Neural cell (in vitro differentiated cells): ENCODE measurements around the gene GRAMD1B. TPM values are rescaled to one million over a fixed set of nuclear protein-coding genes. Genes with fewer than 3 reads are reported as not detected.

ENCODE experiments used
- H2AFZ ChIP-seq: fragments of 200-600, 300-800 bp; sonication (generic), shearing (Covaris generic); 2 replicates; pipeline ENCODE4 v1.6.0; 2014; ENCODE audit warnings: low read depth, mild to moderate bottlenecking, antibody characterized with exemption, low read length, moderate library complexity
- H3F3A ChIP-seq: fragments of 200-600 bp; shearing (Covaris generic); 2 replicates; pipeline ENCODE4 v1.6.1; 2016; ENCODE audit warnings: mild to moderate bottlenecking, moderate library complexity, mixed read lengths, antibody characterized with exemption, low read length; ENCODE audit not compliant: insufficient read depth, poor library complexity, severe bottlenecking
- H3K27ac ChIP-seq: fragments of 200-600, 300-800 bp; sonication (generic), shearing (Covaris generic); 2 replicates; pipeline ENCODE4 v1.5.1; 2014; ENCODE audit warnings: mild to moderate bottlenecking, low read length, moderate library complexity
- H3K27me3 ChIP-seq: fragments of 300-800, 200-600 bp; sonication (generic), shearing (Covaris generic); 2 replicates; pipeline ENCODE4 v1.6.0; 2014; ENCODE audit warnings: mild to moderate bottlenecking, low read depth, low read length, moderate library complexity; ENCODE audit not compliant: insufficient read depth
- H3K36me3 ChIP-seq: fragments of 300-800, 200-600 bp; sonication (generic), shearing (Covaris generic); 2 replicates; pipeline ENCODE4 v1.5.1; 2014; ENCODE audit warnings: mild to moderate bottlenecking, antibody characterized with exemption, low read length, moderate library complexity; ENCODE audit not compliant: insufficient read depth
- H3K4me2 ChIP-seq: fragments of 300-800, 200-600 bp; sonication (generic), shearing (Covaris generic); 2 replicates; pipeline ENCODE4 v1.6.0; 2014; ENCODE audit warnings: mild to moderate bottlenecking, low read length
- H3K4me3 ChIP-seq: fragments of 300-800, 200-600 bp; sonication (generic), shearing (Covaris generic); 2 replicates; pipeline ENCODE4 v1.5.1; 2014; ENCODE audit warnings: mild to moderate bottlenecking, low read length, moderate library complexity
- H3K79me2 ChIP-seq: fragments of 200-600 bp; shearing (Covaris generic); replicated peaks from 2 replicates; pipeline ENCODE4 v1.6.0; 2014; ENCODE audit warnings: mild to moderate bottlenecking, low read length, moderate library complexity; ENCODE audit not compliant: insufficient read depth
- H3K9ac ChIP-seq: fragments of 300-800, 200-600 bp; sonication (generic), shearing (Covaris generic); 2 replicates; pipeline ENCODE4 v1.6.1; 2016; ENCODE audit warnings: mild to moderate bottlenecking, low read length, mixed read lengths
- H3K9me2 ChIP-seq: fragments of 200-600 bp; shearing (Covaris generic); 2 replicates; pipeline ENCODE4 v1.6.1; 2016; ENCODE audit warnings: mild to moderate bottlenecking, low read length, mixed read lengths; ENCODE audit not compliant: insufficient read depth
- H3K9me3 ChIP-seq: fragments of 200-600, 300-800 bp; sonication (generic), shearing (Covaris generic); 2 replicates; pipeline ENCODE4 v1.6.1; 2016; ENCODE audit warnings: mild to moderate bottlenecking, mixed run types, low read length, moderate library complexity, mixed read lengths
- H4K20me1 ChIP-seq: fragments of 200-600 bp; shearing (Covaris generic); 2 replicates; pipeline ENCODE4 v1.6.1; 2016; ENCODE audit warnings: mild to moderate bottlenecking, mixed run types; ENCODE audit not compliant: insufficient read depth
- EP300 ChIP-seq: fragments of 450-650 bp; conservative IDR thresholded peaks from 2 replicates; pipeline ENCODE4 v1.6.1; 2014; ENCODE audit warnings: antibody characterized with exemption, mild to moderate bottlenecking, moderate library complexity; ENCODE audit not compliant: poor library complexity, severe bottlenecking
- EZH2 ChIP-seq: fragments of 200-600, 300-800 bp; shearing (Covaris generic), sonication (generic); IDR thresholded peaks from 2 replicates; pipeline ENCODE4 v1.6.1; 2014; ENCODE audit warnings: antibody characterized with exemption, low read length, borderline replicate concordance, mild to moderate bottlenecking; ENCODE audit not compliant: insufficient read depth, poor library complexity, severe bottlenecking
- MXI1 ChIP-seq: fragments of 450-650 bp; conservative IDR thresholded peaks from 2 replicates; pipeline ENCODE4 v1.6.1; 2014; ENCODE audit warnings: antibody characterized with exemption, mild to moderate bottlenecking; ENCODE audit not compliant: poor library complexity, severe bottlenecking
- POLR2AphosphoS5 ChIP-seq: IDR thresholded peaks from 2 replicates; pipeline ENCODE4 v1.6.1; 2012
- RAD21 ChIP-seq: fragments of 450-650 bp; conservative IDR thresholded peaks from 2 replicates; pipeline ENCODE4 v1.6.1; 2014; ENCODE audit warnings: antibody characterized with exemption, mild to moderate bottlenecking, moderate library complexity
- SMC3 ChIP-seq: fragments of 450-650 bp; conservative IDR thresholded peaks from 2 replicates; pipeline ENCODE4 v1.6.1; 2014; ENCODE audit warnings: antibody characterized with exemption, mild to moderate bottlenecking, moderate library complexity; ENCODE audit not compliant: poor library complexity
- TAF1 ChIP-seq: IDR thresholded peaks from 2 replicates; pipeline ENCODE4 v1.6.1; 2012; ENCODE audit warnings: low read depth
- polyA plus RNA-seq: library from polyadenylated mRNA; depleted of rRNA; stranded (reverse); fragments of >200 nt; gene quantifications from 2 replicates; pipeline ENCODE4 v1.2.3, GENCODE V29; 2014
- TF ChIP-seq, protein P1 (sequence below): fragments of 450-650 bp; IDR thresholded peaks from 2 replicates; pipeline ENCODE4 v1.5.1; 2014; ENCODE audit warnings: antibody characterized with exemption, mild to moderate bottlenecking, moderate library complexity; ENCODE audit not compliant: poor library complexity, severe bottlenecking
- TF ChIP-seq, protein P2 (sequence below): IDR thresholded peaks from 2 replicates; pipeline ENCODE4 v1.6.1; 2012; ENCODE audit warnings: borderline replicate concordance

The GRAMD1B gene
- polyA plus RNA-seq, 1 donor from 2014 or later = 1.5 TPM

DNA sequence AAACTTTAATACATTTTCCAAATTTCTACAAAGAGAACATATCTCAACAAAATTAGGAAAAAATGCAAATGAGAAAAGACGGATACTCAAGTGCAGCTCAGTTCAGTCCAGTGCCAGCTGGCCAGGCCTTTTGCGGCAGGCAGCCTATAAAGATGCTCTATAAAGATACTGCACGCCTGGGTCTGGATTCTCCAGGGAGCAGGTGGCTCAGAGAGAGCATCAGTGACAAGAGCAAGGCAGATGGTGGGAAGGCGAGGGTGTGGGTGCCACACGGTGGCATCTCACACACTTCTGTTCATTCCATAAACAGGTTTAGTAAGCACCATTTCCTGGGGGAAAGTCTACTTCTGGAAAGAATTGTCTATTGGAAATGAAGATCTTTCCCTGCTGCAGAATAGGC is 242.5 kb downstream of the GRAMD1B start:
- Histone ChIP-seq H3F3A (no peaks in the 10 kb centered on the region), H3K79me2 (no peaks in the 10 kb centered on the region), H2AFZ (no peak overlapping the region), H4K20me1 (no peaks in the 10 kb centered on the region), H3K27ac (no peak overlapping the region), H3K4me3 (no peak overlapping the region), H3K9me2 (no peaks in the 10 kb centered on the region), H3K4me2 (no peak overlapping the region), H3K27me3 (no peaks in the 10 kb centered on the region), H3K9ac (no peak overlapping the region), H3K9me3 (no peaks in the 10 kb centered on the region), H3K36me3 (no peaks in the 10 kb centered on the region)
- TF ChIP-seq EP300 (no peak), SMC3 (no peak), TAF1 (no peak), POLR2AphosphoS5 (no peak), RAD21 (no peak), EZH2 (no peak)
- TF ChIP-seq, protein P1, sequence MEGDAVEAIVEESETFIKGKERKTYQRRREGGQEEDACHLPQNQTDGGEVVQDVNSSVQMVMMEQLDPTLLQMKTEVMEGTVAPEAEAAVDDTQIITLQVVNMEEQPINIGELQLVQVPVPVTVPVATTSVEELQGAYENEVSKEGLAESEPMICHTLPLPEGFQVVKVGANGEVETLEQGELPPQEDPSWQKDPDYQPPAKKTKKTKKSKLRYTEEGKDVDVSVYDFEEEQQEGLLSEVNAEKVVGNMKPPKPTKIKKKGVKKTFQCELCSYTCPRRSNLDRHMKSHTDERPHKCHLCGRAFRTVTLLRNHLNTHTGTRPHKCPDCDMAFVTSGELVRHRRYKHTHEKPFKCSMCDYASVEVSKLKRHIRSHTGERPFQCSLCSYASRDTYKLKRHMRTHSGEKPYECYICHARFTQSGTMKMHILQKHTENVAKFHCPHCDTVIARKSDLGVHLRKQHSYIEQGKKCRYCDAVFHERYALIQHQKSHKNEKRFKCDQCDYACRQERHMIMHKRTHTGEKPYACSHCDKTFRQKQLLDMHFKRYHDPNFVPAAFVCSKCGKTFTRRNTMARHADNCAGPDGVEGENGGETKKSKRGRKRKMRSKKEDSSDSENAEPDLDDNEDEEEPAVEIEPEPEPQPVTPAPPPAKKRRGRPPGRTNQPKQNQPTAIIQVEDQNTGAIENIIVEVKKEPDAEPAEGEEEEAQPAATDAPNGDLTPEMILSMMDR = no peak
- TF ChIP-seq, protein P2, sequence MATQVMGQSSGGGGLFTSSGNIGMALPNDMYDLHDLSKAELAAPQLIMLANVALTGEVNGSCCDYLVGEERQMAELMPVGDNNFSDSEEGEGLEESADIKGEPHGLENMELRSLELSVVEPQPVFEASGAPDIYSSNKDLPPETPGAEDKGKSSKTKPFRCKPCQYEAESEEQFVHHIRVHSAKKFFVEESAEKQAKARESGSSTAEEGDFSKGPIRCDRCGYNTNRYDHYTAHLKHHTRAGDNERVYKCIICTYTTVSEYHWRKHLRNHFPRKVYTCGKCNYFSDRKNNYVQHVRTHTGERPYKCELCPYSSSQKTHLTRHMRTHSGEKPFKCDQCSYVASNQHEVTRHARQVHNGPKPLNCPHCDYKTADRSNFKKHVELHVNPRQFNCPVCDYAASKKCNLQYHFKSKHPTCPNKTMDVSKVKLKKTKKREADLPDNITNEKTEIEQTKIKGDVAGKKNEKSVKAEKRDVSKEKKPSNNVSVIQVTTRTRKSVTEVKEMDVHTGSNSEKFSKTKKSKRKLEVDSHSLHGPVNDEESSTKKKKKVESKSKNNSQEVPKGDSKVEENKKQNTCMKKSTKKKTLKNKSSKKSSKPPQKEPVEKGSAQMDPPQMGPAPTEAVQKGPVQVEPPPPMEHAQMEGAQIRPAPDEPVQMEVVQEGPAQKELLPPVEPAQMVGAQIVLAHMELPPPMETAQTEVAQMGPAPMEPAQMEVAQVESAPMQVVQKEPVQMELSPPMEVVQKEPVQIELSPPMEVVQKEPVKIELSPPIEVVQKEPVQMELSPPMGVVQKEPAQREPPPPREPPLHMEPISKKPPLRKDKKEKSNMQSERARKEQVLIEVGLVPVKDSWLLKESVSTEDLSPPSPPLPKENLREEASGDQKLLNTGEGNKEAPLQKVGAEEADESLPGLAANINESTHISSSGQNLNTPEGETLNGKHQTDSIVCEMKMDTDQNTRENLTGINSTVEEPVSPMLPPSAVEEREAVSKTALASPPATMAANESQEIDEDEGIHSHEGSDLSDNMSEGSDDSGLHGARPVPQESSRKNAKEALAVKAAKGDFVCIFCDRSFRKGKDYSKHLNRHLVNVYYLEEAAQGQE = no peak

DNA sequence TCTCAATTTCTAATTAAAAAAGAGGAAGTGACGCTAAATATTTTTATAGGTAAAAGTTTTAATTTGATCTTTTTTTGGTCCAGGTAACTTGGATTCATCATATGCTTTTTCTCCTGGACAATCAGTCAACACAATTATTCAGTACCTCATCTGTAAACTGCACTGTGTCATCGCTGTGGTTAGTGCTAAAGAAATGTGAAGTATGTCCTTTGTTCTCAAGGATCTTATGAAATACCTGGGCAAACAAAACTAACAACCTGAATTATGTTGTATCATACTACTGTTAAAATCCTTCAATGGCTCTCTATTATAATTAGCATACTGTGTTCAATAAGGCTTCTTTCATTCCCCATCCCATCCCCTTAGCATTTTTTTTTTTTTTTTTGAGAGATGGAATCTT is 244.2 kb downstream of the GRAMD1B start:
- Histone ChIP-seq H3K79me2 (no peaks in the 10 kb centered on the region), H3K9ac (no peak overlapping the region), H3K9me3 (no peaks in the 10 kb centered on the region), H4K20me1 (no peaks in the 10 kb centered on the region), H3K9me2 (no peaks in the 10 kb centered on the region), H3K27me3 (no peaks in the 10 kb centered on the region), H3K27ac (no peak overlapping the region), H3K36me3 (no peaks in the 10 kb centered on the region), H3K4me2 (no peak overlapping the region), H2AFZ (no peak overlapping the region), H3F3A (no peaks in the 10 kb centered on the region), H3K4me3 (no peak overlapping the region)
- TF ChIP-seq RAD21 (no peak), EZH2 (no peak), EP300 (no peak), TAF1 (no peak), SMC3 (no peak), POLR2AphosphoS5 (no peak), MXI1 (no peak)
- TF ChIP-seq, protein P2 = no peak
- TF ChIP-seq, protein P1 = no peak
